HEK293 (cell line): ENCODE data around the gene GMDS.

ENCODE experiments used
- CTCF ChIA-PET: fragments of 350-600 bp; formaldehyde crosslinking; extraction: SDS; loops from one replicate; lab custom pipeline; 2021; ENCODE audit warnings: antibody characterized with exemption; lab: Yijun Ruan, JAX
- POLR2A ChIA-PET: fragments of 300-600 bp; formaldehyde crosslinking; extraction: SDS; loops from one replicate; lab custom pipeline; 2020; ENCODE audit warnings: antibody characterized with exemption, inconsistent platforms; lab: Yijun Ruan, JAX
- H3K27ac ChIP-seq: fragments of 200-500 bp; sonication (Bioruptor generic); 2 replicates; pipeline ENCODE4 v1.5.1; 2014; ENCODE audit warnings: low read depth, low read length, control low read depth, inconsistent platforms; ENCODE audit errors: extremely low read depth
- H3K36me3 ChIP-seq, 2 experiments: fragments of 200-500 bp in 1 of 2; sonication (Bioruptor generic) in 1 of 2; 1 replicate in 1 of 2; 2 replicates in 1 of 2; pipeline ENCODE4 v1.5.1; 2014 to 2017; ENCODE audit warnings: inconsistent platforms in 2 of 2, low read length in 2 of 2; ENCODE audit not compliant: control insufficient read depth in 2 of 2, insufficient read depth in 1 of 2
- H3K4me1 ChIP-seq: fragments of 200-500 bp; sonication (Bioruptor generic); 2 replicates; pipeline ENCODE4 v1.5.1; 2014; ENCODE audit warnings: mild to moderate bottlenecking, low read length, inconsistent platforms; ENCODE audit not compliant: control insufficient read depth, insufficient read depth
- H3K4me3 ChIP-seq: 2 replicates; pipeline ENCODE4 v1.5.1; 2011; ENCODE audit warnings: low read depth, mild to moderate bottlenecking, control low read depth, low read length, moderate library complexity
- H3K9me3 ChIP-seq: fragments of 200-500 bp; sonication (Bioruptor generic); 2 replicates; pipeline ENCODE4 v1.5.1; 2014; ENCODE audit warnings: low read depth, low read length, inconsistent platforms; ENCODE audit not compliant: control insufficient read depth, insufficient read depth
- GLI4 ChIP-seq: fragments of 450-650 bp; formaldehyde crosslinking; IDR thresholded peaks from 2 replicates; pipeline ENCODE4 v1.5.1; 2016; ENCODE audit warnings: missing biosample characterization, missing genetic modification characterization
- IKZF3 ChIP-seq: fragments of 450-650 bp; IDR thresholded peaks from 2 replicates; pipeline ENCODE4 v1.5.0; 2018; ENCODE audit warnings: missing biosample characterization, mild to moderate bottlenecking, missing genetic modification characterization, moderate library complexity
- KLF16 ChIP-seq: fragments of 450-650 bp; formaldehyde crosslinking; IDR thresholded peaks from 2 replicates; pipeline ENCODE4 v1.5.1; 2017; ENCODE audit warnings: missing biosample characterization, missing genetic modification characterization
- OVOL3 ChIP-seq: fragments of 450-650 bp; formaldehyde crosslinking; IDR thresholded peaks from 2 replicates; pipeline ENCODE4 v1.5.1; 2016; ENCODE audit warnings: missing biosample characterization, missing genetic modification characterization
- PRDM6 ChIP-seq: fragments of 450-650 bp; formaldehyde crosslinking; IDR thresholded peaks from 2 replicates; pipeline ENCODE4 v1.5.1; 2017; ENCODE audit warnings: missing biosample characterization, missing genetic modification characterization
- YY1 ChIP-seq: fragments of 450-650 bp; formaldehyde crosslinking; IDR thresholded peaks from 2 replicates; pipeline ENCODE4 v1.5.1; 2018; ENCODE audit warnings: missing biosample characterization, missing genetic modification characterization
- ZBTB8A ChIP-seq: fragments of 450-650 bp; formaldehyde crosslinking; IDR thresholded peaks from 2 replicates; pipeline ENCODE4 v1.5.1; 2016; ENCODE audit warnings: missing biosample characterization, missing genetic modification characterization
- ZFHX2 ChIP-seq: fragments of 450-650 bp; formaldehyde crosslinking; conservative IDR thresholded peaks from 2 replicates; pipeline ENCODE4 v1.5.1; 2016; ENCODE audit warnings: missing biosample characterization, missing genetic modification characterization
- ZFP3 ChIP-seq: fragments of 450-650 bp; formaldehyde crosslinking; IDR thresholded peaks from 2 replicates; pipeline ENCODE4 v1.5.1; 2016; ENCODE audit warnings: low read depth, missing biosample characterization, missing genetic modification characterization
- ZNF184 ChIP-seq: fragments of 450-650 bp; IDR thresholded peaks from 2 replicates; pipeline ENCODE4 v1.5.1; 2018; ENCODE audit warnings: missing biosample characterization, mild to moderate bottlenecking, missing genetic modification characterization
- ZNF2 ChIP-seq: fragments of 450-650 bp; formaldehyde crosslinking; IDR thresholded peaks from 2 replicates; pipeline ENCODE4 v1.5.1; 2016; ENCODE audit warnings: missing biosample characterization, missing genetic modification characterization
- ZNF221 ChIP-seq: fragments of 450-650 bp; formaldehyde crosslinking; IDR thresholded peaks from 2 replicates; pipeline ENCODE4 v1.5.1; 2017; ENCODE audit warnings: missing biosample characterization, missing genetic modification characterization, borderline replicate concordance
- ZNF239 ChIP-seq: fragments of 450-650 bp; formaldehyde crosslinking; IDR thresholded peaks from 2 replicates; pipeline ENCODE4 v1.5.1; 2016; ENCODE audit warnings: missing biosample characterization, missing genetic modification characterization
- ZNF366 ChIP-seq: fragments of 450-650 bp; formaldehyde crosslinking; conservative IDR thresholded peaks from 2 replicates; pipeline ENCODE4 v1.5.1; 2016; ENCODE audit warnings: missing biosample characterization, missing genetic modification characterization
- ZNF404 ChIP-seq: fragments of 450-650 bp; formaldehyde crosslinking; IDR thresholded peaks from 2 replicates; pipeline ENCODE4 v1.5.1; 2017; ENCODE audit warnings: missing biosample characterization, missing genetic modification characterization
- ZNF433 ChIP-seq: fragments of 450-650 bp; formaldehyde crosslinking; IDR thresholded peaks from 2 replicates; pipeline ENCODE4 v1.5.1; 2016; ENCODE audit warnings: missing biosample characterization, missing genetic modification characterization, low read depth
- ZNF521 ChIP-seq: fragments of 450-650 bp; formaldehyde crosslinking; IDR thresholded peaks from 2 replicates; pipeline ENCODE4 v1.5.1; 2017; ENCODE audit warnings: missing biosample characterization, mild to moderate bottlenecking, missing genetic modification characterization
- ZNF621 ChIP-seq: fragments of 450-650 bp; formaldehyde crosslinking; IDR thresholded peaks from 2 replicates; pipeline ENCODE4 v1.5.1; 2017; ENCODE audit warnings: missing biosample characterization, missing genetic modification characterization
- ZNF785 ChIP-seq: fragments of 450-650 bp; formaldehyde crosslinking; IDR thresholded peaks from 2 replicates; pipeline ENCODE4 v1.5.1; 2016; ENCODE audit warnings: missing biosample characterization, missing genetic modification characterization
- ZSCAN5A ChIP-seq: fragments of 450-650 bp; formaldehyde crosslinking; IDR thresholded peaks from 2 replicates; pipeline ENCODE4 v1.5.1; 2016; ENCODE audit warnings: missing biosample characterization, missing genetic modification characterization

Gene GMDS

GRCh38 chr6:2008383-2008976 is 236.9 kb downstream of the GMDS start (continued):
- TF ChIP-seq ZNF366: no peak

- CTCF ChIA-PET: no interaction called here
- no peak overlapping the region for H3K4me3 ChIP-seq
- TF ChIP-seq YY1 (tag by site-specific recombination) (no peak), ZFHX2 (no peak), KLF16 (tag by site-specific recombination) (no peak), ZNF239 (tag by site-specific recombination) (no peak), ZNF404 (tag by site-specific recombination) (no peak), GLI4 (tag by site-specific recombination) (no peak), ZNF184 (tag by site-specific recombination) (no peak), IKZF3 (tag by site-specific recombination) (no peak), ZSCAN5A (tag by site-specific recombination) (no peak), ZNF621 (tag by site-specific recombination) (no peak), ZNF221 (no peak), OVOL3 (tag by site-specific recombination) (no peak)
- TF ChIP-seq, all 188 proteins: peak for 0
- POLR2A ChIA-PET: no interaction called here
- no peaks in the 10 kb centered on the region for H3K36me3 ChIP-seq
- no peak overlapping the region for H3K27ac ChIP-seq
- no peaks in the 10 kb centered on the region for H3K9me3 ChIP-seq
- H3K4me1 ChIP-seq: peaks cover 5% of the 10 kb centered on the region; the same call in 1 of the 2 replicates
Measured at GRCh38 chr6:2007165-2007564, 238.2 kb downstream of the GMDS start.

GRCh38 chr6:2004888-2005287 is 240.5 kb downstream of the GMDS start:
- H3K4me1 ChIP-seq: peaks cover 5% of the 10 kb centered on the region; the same call in 1 of the 2 replicates
- H3K27ac ChIP-seq: no peak overlapping the region
- TF ChIP-seq PRDM6 (tag by site-specific recombination) (peak; percentile 26; the same call in 1 of the 2 replicates), ZBTB8A (tag by site-specific recombination) (no peak), ZNF521 (tag by site-specific recombination) (no peak), ZNF433 (tag by site-specific recombination) (no peak), ZNF785 (tag by site-specific recombination) (no peak), ZNF2 (tag by site-specific recombination) (no peak), ZFP3 (tag by site-specific recombination) (no peak), ZNF366 (no peak)
- H3K36me3 ChIP-seq: no peaks in the 10 kb centered on the region
- ChIA-PET POLR2A (interaction anchor here (1.2 kb wide), 1 partner anchor 12 kb away, joined by 3 read pairs; no protein-coding TSS in a partner anchor), CTCF (interaction anchor here (0.6 to 0.8 kb wide), 3 partner anchors 95 to 443 kb away, joined by 3 to 4 read pairs (median 4); no protein-coding TSS in a partner anchor)
- no peaks in the 10 kb centered on the region for H3K9me3 ChIP-seq
- H3K4me3 ChIP-seq: no peak overlapping the region
